ENCODE data around the gene UBALD1.
A peak's percentile ranks its signal among the peaks of the same experiment; 100 is the strongest.

UBALD1 gene

DNA sequence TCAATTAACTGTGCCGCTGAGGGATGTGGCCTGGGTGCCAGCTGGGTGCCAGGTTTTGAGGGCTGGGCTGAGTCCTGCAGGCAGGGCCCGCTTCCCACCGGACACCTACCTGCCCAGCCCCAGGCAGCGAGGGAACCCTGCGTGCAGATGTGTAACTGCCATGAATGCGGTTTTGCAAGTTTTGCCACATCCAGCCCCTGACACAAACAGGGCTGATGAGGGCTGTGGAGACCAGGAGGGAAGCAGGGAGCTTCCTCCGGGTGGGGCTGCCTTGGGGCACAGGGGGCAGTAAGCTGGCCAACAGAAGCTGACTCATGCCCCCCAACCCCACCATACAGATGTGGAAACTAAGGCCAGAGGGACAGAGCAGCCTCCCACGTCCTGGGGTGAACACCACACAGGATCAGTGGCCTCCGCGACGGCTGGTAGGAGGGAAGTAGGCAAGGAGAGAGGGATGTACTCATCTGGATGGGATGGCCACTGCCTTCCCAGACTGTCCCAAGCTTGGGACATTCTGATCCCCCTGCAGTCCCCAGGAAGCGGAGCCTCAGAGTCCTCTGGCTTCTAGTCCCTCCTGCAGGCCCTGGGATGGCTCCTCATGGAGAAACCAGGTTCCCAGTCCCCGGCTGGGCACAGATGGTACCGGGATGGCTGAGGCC lies 1.6 kb downstream of the UBALD1 start:
- Histone ChIP-seq H3K36me3 (ENCODE audit: control insufficient read depth in 1 of 2, insufficient read depth in 2 of 2, low read depth in 1 of 2, low read length in 2 of 2) (peaks cover 10 to 40% of the 10 kb centered on the region in 2 experiments), H2BK5ac (ENCODE audit: low read depth, low read length, poor library complexity, severe bottlenecking) (no peak overlapping the region)

DNA sequence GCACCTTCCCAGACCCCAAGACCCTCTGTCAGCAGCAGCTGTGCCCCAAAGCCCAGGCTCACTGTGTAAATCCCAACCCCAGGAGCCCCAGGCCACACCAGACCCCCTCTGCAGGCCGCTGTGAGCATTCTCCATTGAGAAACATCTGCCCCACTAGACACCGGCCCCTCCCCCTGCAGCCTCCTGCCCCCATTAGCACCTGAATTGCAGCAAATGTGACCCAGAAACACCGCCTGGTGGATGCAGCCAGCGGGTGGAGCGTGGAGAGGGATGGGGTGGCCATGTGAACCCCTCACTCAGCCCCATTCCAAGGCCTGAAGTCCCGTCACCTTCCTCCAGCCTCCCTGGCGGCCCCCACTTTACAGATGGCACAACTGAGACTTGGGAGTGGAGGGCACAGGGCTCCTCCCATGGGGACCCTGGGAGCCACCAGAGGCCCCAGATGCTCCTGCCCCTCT lies 2.2 kb downstream of the UBALD1 start:
- Histone ChIP-seq H3K27me3 (ENCODE audit: control insufficient read depth in 1 of 2, insufficient read depth in 1 of 2, low read length in 2 of 2) (no peaks in the 10 kb centered on the region), H3K4ac (ENCODE audit: low read depth in 1 of 2, low read length in 2 of 2) (no peak overlapping the region), H3K9me3 (ENCODE audit: control insufficient read depth, low read length) (no peaks in the 10 kb centered on the region), H3K4me3 (ENCODE audit: insufficient read depth in 1 of 2, low read depth in 1 of 2, low read length in 2 of 2) (peak overlapping the region; percentile 27 to 95), H3K36me3 (ENCODE audit: control insufficient read depth in 1 of 2, insufficient read depth in 2 of 2, low read depth in 1 of 2, low read length in 2 of 2) (peaks cover 16 to 46% of the 10 kb centered on the region in 2 experiments), H4K8ac (ENCODE audit: low read length) (no peak overlapping the region), H2BK15ac (ENCODE audit: low read depth, poor library complexity, severe bottlenecking) (no peak overlapping the region), H3K4me2 (ENCODE audit: low read length, poor library complexity, severe bottlenecking) (peak overlapping the region; percentile 84), H3K27ac (ENCODE audit: low read length, poor library complexity, severe bottlenecking) (no peak overlapping the region), H2BK12ac (ENCODE audit: low read length in 2 of 2) (no peak overlapping the region), H3K14ac (ENCODE audit: low read length in 2 of 2) (no peak overlapping the region), H3K23ac (ENCODE audit: low read length in 2 of 2) (peak overlapping the region in 1 of 2 experiments; percentile 78), H4K91ac (ENCODE audit: low read length) (no peak overlapping the region), H3K79me1 (replicated peaks; ENCODE audit: low read length, poor library complexity, severe bottlenecking) (peaks cover 34% of the 10 kb centered on the region), H3K18ac (ENCODE audit: low read depth in 1 of 2, low read length in 2 of 2) (no peak overlapping the region), H2AK5ac (ENCODE audit: low read length, severe bottlenecking) (no peak overlapping the region), H2BK5ac (ENCODE audit: low read depth, low read length, poor library complexity, severe bottlenecking) (no peak overlapping the region), H3K9ac (ENCODE audit: low read length) (peak overlapping the region; percentile 89), H3K4me1 (ENCODE audit: control insufficient read depth, insufficient read depth, low read depth, low read length) (peaks cover 61% of the 10 kb centered on the region), H2AFZ (ENCODE audit: low read depth, low read length) (no peak overlapping the region), H2BK120ac (ENCODE audit: low read depth, low read length) (peak overlapping the region; percentile 52)
- DNase-seq = peak; percentile 23
- 88% methylated on average over 7 of the region's 7 CpGs for WGBS

More for the DNA sequence above, 1.6 kb downstream of the UBALD1 start:
- Histone ChIP-seq H3K9me3 (ENCODE audit: control insufficient read depth, low read length) (no peaks in the 10 kb centered on the region), H3K18ac (ENCODE audit: low read depth in 1 of 2, low read length in 2 of 2) (no peak overlapping the region), H2BK15ac (ENCODE audit: low read depth, poor library complexity, severe bottlenecking) (no peak overlapping the region), H4K8ac (ENCODE audit: low read length) (no peak overlapping the region), H2AFZ (ENCODE audit: low read depth, low read length) (no peak overlapping the region), H3K27me3 (ENCODE audit: control insufficient read depth in 1 of 2, insufficient read depth in 1 of 2, low read length in 2 of 2) (no peaks in the 10 kb centered on the region), H3K79me1 (replicated peaks; ENCODE audit: low read length, poor library complexity, severe bottlenecking) (peaks cover 34% of the 10 kb centered on the region), H3K4me1 (ENCODE audit: control insufficient read depth, insufficient read depth, low read depth, low read length) (peaks cover 59% of the 10 kb centered on the region), H3K4ac (ENCODE audit: low read depth in 1 of 2, low read length in 2 of 2) (no peak overlapping the region), H3K27ac (ENCODE audit: low read length, poor library complexity, severe bottlenecking) (peak overlapping the region; percentile 33), H2BK120ac (ENCODE audit: low read depth, low read length) (no peak overlapping the region), H3K4me2 (ENCODE audit: low read length, poor library complexity, severe bottlenecking) (peak overlapping the region; percentile 84), H3K9ac (ENCODE audit: low read length) (peak overlapping the region; percentile 89), H4K91ac (ENCODE audit: low read length) (no peak overlapping the region), H3K4me3 (ENCODE audit: insufficient read depth in 1 of 2, low read depth in 1 of 2, low read length in 2 of 2) (peak overlapping the region; percentile 95 to 97), H2BK12ac (ENCODE audit: low read length in 2 of 2) (no peak overlapping the region), H2AK5ac (ENCODE audit: low read length, severe bottlenecking) (no peak overlapping the region), H3K23ac (ENCODE audit: low read length in 2 of 2) (peak overlapping the region in 1 of 2 experiments; percentile 77), H3K14ac (ENCODE audit: low read length in 2 of 2) (peak overlapping the region in 1 of 2 experiments; percentile 69)
- DNase-seq = peak; percentile 14
- 60% methylated on average over 13 of the region's 14 CpGs for WGBS

DNA sequence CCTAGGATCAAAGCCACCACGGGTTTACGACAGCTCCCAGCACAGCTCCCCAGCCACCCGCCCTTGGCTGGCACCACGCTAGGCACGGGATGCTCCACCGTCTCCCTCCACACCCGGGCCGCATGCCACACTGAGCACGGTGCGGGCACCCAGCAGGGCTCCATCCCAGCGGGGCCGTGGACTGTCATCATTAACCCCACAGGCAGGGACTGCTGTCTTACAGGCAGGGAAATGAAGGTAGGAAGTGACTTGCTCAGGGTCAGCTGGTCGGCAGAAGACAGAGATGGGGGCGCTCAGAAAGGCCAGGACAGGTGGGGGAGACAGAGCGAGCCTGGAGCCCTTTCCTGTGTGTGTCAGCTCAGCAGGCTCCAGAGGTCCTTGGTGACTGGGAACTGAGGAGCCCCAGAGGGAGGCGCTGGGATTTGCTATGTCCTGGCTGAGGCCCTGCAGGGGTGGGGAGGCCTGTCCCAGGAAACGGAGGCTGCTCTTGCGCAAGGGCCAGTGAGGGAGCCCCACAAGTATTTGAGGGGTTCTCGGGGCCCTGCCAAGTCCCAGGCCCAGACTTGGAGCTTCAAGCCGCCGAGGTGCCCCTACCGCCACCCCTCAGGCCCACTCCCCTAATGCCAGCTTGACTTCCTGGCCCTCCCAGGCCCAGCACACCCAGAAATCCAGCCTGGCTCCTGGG lies 3.2 kb downstream of the UBALD1 start:
- no peak overlapping the region for H2BK15ac ChIP-seq (ENCODE audit: low read depth, poor library complexity, severe bottlenecking)
- no peak overlapping the region for H2BK12ac ChIP-seq (ENCODE audit: low read length in 2 of 2)
- peak overlapping the region; percentile 77 for H4K91ac ChIP-seq (ENCODE audit: low read length)
- WGBS = 90% methylated on average over 21 of the region's 22 CpGs
- peaks cover 19 to 54% of the 10 kb centered on the region in 2 experiments for H3K36me3 ChIP-seq (ENCODE audit: control insufficient read depth in 1 of 2, insufficient read depth in 2 of 2, low read depth in 1 of 2, low read length in 2 of 2)
- no peak overlapping the region for H3K14ac ChIP-seq (ENCODE audit: low read length in 2 of 2)
- H3K4me3 ChIP-seq (ENCODE audit: insufficient read depth in 1 of 2, low read depth in 1 of 2, low read length in 2 of 2) = no peak overlapping the region
- peak overlapping the region; percentile 12 for H4K8ac ChIP-seq (ENCODE audit: low read length)
- no peak overlapping the region for H3K4me2 ChIP-seq (ENCODE audit: low read length, poor library complexity, severe bottlenecking)
- H3K27ac ChIP-seq (ENCODE audit: low read length, poor library complexity, severe bottlenecking) = no peak overlapping the region
- no peak overlapping the region for H2AFZ ChIP-seq (ENCODE audit: low read depth, low read length)
- no peak overlapping the region for H2BK5ac ChIP-seq (ENCODE audit: low read depth, low read length, poor library complexity, severe bottlenecking)
- H3K9me3 ChIP-seq (ENCODE audit: control insufficient read depth, low read length) = no peaks in the 10 kb centered on the region
- H2AK5ac ChIP-seq (ENCODE audit: low read length, severe bottlenecking) = no peak overlapping the region
- no peak overlapping the region for H3K18ac ChIP-seq (ENCODE audit: low read depth in 1 of 2, low read length in 2 of 2)
- no peaks in the 10 kb centered on the region for H3K27me3 ChIP-seq (ENCODE audit: control insufficient read depth in 1 of 2, insufficient read depth in 1 of 2, low read length in 2 of 2)
- no peak overlapping the region for H3K4ac ChIP-seq (ENCODE audit: low read depth in 1 of 2, low read length in 2 of 2)
- no peak overlapping the region for H2BK120ac ChIP-seq (ENCODE audit: low read depth, low read length)
- DNase-seq = peak; percentile 19
- H3K4me1 ChIP-seq (ENCODE audit: control insufficient read depth, insufficient read depth, low read depth, low read length) = peaks cover 64% of the 10 kb centered on the region
- H3K23ac ChIP-seq (ENCODE audit: low read length in 2 of 2) = peak overlapping the region in 1 of 2 experiments; percentile 51
- H3K9ac ChIP-seq (ENCODE audit: low read length) = no peak overlapping the region
- peaks cover 38% of the 10 kb centered on the region for H3K79me1 ChIP-seq (replicated peaks; ENCODE audit: low read length, poor library complexity, severe bottlenecking)
